Activated CD8-positive, alpha-beta T cell treated with anti-CD3 and anti-CD28 coated beads for 36 hours (primary cell): ENCODE measurements around the gene MFSD6. TPM values are rescaled to one million over a fixed set of nuclear protein-coding genes. Genes with fewer than 3 reads are reported as not detected.

ENCODE experiments used
- ATAC-seq: fragments of 200-7000 bp; cut with Tn5 transposase; one replicate; pipeline ENCODE4 v1.10.0; 2021; ENCODE audit warnings: mild to moderate bottlenecking, moderate library complexity
- CTCF ChIA-PET: fragments of 350-600 bp; sonication (Branson Sonifier 250); formaldehyde crosslinking; loops from one replicate; lab custom pipeline; 2021; ENCODE audit warnings: antibody characterized with exemption; lab: Charles Lee
- POLR2A ChIA-PET: fragments of 350-600 bp; sonication (Branson Sonifier 250); formaldehyde crosslinking; loops from one replicate; lab custom pipeline; 2021; ENCODE audit warnings: antibody characterized with exemption; lab: Charles Lee
- DNase-seq: peaks from one replicate; pipeline ENCODE4 v3.0.0-alpha.2; 2020
- H3K27ac Mint-ChIP-seq: one replicate; pipeline ENCODE4 v1.8.0; 2021; ENCODE audit warnings: mild to moderate bottlenecking, mixed read lengths
- H3K27me3 Mint-ChIP-seq: one replicate; pipeline ENCODE4 v1.8.0; 2021; ENCODE audit warnings: mixed read lengths
- H3K36me3 Mint-ChIP-seq: one replicate; pipeline ENCODE4 v1.8.0; 2021; ENCODE audit warnings: low read depth, mixed read lengths
- H3K4me1 Mint-ChIP-seq: one replicate; pipeline ENCODE4 v1.8.0; 2021; ENCODE audit warnings: low read depth, mixed read lengths
- H3K4me3 Mint-ChIP-seq: one replicate; pipeline ENCODE4 v1.8.0; 2021; ENCODE audit warnings: mild to moderate bottlenecking, moderate library complexity, mixed read lengths
- H3K9me3 Mint-ChIP-seq: one replicate; pipeline ENCODE4 v1.8.0; 2021; ENCODE audit warnings: mixed read lengths
- intact Hi-C: fragments of 100-400 bp; cut with micrococcal nuclease; formaldehyde crosslinking; loops from one replicate; pipeline ENCODE4 v1.10.0; 2022
- total RNA-seq, 2 experiments: library from RNA; stranded (reverse); gene quantifications; one replicate each; pipeline ENCODE4 v1.2.3, GENCODE V29; 2021
- TF ChIP-seq, protein P1 (sequence below): fragments of 200-600 bp; IDR thresholded peaks from one replicate; pipeline ENCODE4 v1.8.0; 2022; ENCODE audit warnings: antibody characterized with exemption, mild to moderate bottlenecking

The MFSD6 gene
- total RNA-seq, 2 experiments from 2014 or later = 31.5 to 32.8 TPM

DNA sequence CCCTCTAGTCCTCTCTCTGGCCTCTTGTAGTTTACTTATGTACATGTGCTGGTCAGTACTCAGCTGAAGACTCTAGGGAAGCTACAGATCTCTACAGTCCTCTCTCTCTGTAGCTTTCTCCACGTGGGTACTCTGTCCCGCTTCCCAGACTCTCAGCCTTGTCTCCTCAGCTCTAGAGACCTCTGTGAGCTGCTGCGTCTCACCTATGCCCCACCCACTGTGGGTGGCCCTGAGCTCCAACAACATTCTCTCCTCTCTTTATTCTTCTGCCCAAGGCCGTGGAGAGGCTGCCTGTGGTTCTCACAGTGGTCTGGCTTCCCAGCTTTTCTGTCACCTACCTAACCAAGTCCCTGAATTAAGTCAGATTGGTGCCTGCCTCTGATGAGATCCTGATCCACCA is 33.4 kb downstream of the MFSD6 start:
- intact Hi-C loops = no loop called here
- TF ChIP-seq, protein P1, sequence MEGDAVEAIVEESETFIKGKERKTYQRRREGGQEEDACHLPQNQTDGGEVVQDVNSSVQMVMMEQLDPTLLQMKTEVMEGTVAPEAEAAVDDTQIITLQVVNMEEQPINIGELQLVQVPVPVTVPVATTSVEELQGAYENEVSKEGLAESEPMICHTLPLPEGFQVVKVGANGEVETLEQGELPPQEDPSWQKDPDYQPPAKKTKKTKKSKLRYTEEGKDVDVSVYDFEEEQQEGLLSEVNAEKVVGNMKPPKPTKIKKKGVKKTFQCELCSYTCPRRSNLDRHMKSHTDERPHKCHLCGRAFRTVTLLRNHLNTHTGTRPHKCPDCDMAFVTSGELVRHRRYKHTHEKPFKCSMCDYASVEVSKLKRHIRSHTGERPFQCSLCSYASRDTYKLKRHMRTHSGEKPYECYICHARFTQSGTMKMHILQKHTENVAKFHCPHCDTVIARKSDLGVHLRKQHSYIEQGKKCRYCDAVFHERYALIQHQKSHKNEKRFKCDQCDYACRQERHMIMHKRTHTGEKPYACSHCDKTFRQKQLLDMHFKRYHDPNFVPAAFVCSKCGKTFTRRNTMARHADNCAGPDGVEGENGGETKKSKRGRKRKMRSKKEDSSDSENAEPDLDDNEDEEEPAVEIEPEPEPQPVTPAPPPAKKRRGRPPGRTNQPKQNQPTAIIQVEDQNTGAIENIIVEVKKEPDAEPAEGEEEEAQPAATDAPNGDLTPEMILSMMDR = no peak
- Mint-ChIP-seq H3K27ac (no peak overlapping the region), H3K27me3 (no peaks in the 10 kb centered on the region), H3K36me3 (peaks cover 31% of the 10 kb centered on the region), H3K9me3 (no peaks in the 10 kb centered on the region), H3K4me3 (no peak overlapping the region), H3K4me1 (peaks cover 76% of the 10 kb centered on the region)
- ChIA-PET CTCF (no interaction called here), POLR2A (no interaction called here)
- no peak for ATAC-seq
- no peak for DNase-seq

DNA sequence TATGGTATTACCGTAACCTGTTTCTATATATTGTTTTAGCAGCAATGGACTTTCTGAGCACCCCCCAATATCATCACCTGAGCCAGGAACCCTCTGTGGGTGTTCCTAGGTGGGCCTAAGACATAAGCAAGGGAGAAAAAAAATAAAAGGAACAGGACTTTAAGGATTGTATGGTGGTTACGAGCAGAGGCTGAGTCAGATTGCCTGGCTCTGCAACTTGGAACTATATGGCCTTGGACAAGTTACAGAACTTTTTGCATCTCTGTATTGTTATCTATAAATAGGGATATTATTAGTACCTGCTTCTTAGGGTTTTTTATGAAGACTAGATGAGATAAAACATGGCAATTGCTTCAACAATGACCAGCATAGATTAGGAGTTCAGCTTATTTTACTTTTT is 34.9 kb downstream of the MFSD6 start:
- CTCF ChIA-PET = interaction anchor here (0.7 kb wide), 1 partner anchor 89 kb away, joined by 3 read pairs; no protein-coding TSS in a partner anchor
- POLR2A ChIA-PET = interaction anchor here (0.6 kb wide), 1 partner anchor 225 kb away, joined by 3 read pairs; no protein-coding TSS in a partner anchor
- no peak overlapping the region for H3K27ac Mint-ChIP-seq
- TF ChIP-seq, protein P1 = no peak
- DNase-seq (no peak), ATAC-seq (no peak)
- no peaks in the 10 kb centered on the region for H3K9me3 Mint-ChIP-seq
- H3K27me3 Mint-ChIP-seq = no peaks in the 10 kb centered on the region
- peaks cover 76% of the 10 kb centered on the region for H3K4me1 Mint-ChIP-seq
- peaks cover 20% of the 10 kb centered on the region for H3K36me3 Mint-ChIP-seq
- H3K4me3 Mint-ChIP-seq = no peak overlapping the region
- intact Hi-C loops = no loop called here

DNA sequence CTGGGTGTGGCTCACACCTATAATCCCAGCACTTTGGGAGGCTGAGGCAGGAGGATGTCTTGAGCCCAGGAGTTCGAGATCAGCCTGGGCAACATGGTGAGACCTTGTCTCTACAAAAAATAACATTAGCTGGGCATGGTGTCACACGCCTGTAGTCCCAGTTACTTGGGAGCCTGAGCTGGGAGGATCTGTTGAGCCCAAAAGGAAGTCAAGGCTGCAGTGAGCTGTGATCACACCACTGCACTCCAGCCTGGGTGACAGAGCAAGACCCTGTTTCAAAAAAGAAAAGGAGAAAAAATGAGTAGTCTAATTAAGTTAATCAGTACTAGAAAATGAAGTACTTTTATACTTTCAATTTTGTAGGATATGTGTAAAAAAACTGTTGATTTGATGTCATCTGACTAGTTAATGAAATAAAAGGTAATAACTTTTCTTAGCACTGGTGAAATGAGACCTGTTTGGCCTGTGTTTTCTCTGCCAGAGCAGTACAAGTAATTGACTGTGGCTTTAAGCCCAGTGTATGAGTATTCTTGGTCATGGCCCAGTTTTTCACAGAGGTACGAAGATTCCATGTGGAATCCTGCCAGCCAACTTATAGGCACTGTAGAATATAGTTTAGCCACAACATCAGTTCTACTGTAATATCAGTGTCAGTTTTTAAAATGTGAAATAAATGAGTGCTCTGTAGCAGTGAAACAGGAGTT is 35.8 kb downstream of the MFSD6 start:
- Mint-ChIP-seq H3K27me3 (no peaks in the 10 kb centered on the region), H3K9me3 (no peaks in the 10 kb centered on the region), H3K4me1 (peaks cover 74% of the 10 kb centered on the region), H3K4me3 (no peak overlapping the region), H3K36me3 (peaks cover 17% of the 10 kb centered on the region), H3K27ac (no peak overlapping the region)
- DNase-seq (no peak), ATAC-seq (no peak)
- TF ChIP-seq, protein P1 = no peak
- intact Hi-C loops = no loop called here
- CTCF ChIA-PET = interaction anchor here (0.9 kb wide), 1 partner anchor 11 kb away, joined by 3 read pairs; no protein-coding TSS in a partner anchor
- POLR2A ChIA-PET = no interaction called here

DNA sequence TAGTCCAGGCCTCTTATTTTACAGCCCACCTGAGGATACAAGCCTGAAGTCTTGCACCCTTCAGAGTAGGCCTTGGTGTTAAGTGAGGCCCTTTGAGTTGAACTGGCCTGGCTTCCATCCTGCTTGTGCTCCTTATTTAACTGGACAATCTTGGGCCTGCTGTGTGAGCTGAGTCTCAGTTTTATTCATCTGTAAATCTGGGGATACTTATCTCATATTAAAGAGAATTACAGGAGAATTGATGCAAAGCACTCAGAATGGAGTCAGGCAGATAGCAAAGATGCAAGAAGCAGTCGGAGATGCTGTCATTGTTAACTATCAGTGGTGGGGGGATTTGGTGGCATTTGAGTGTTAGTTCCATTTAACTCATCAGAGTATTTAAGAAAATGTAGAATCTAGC is 36.8 kb downstream of the MFSD6 start:
- intact Hi-C loops = no loop called here
- ATAC-seq (no peak), DNase-seq (no peak)
- H3K9me3 Mint-ChIP-seq = no peaks in the 10 kb centered on the region
- H3K27ac Mint-ChIP-seq = no peak overlapping the region
- H3K4me1 Mint-ChIP-seq = peaks cover 66% of the 10 kb centered on the region
- peaks cover 17% of the 10 kb centered on the region for H3K36me3 Mint-ChIP-seq
- no peaks in the 10 kb centered on the region for H3K27me3 Mint-ChIP-seq
- TF ChIP-seq, protein P1 = no peak
- H3K4me3 Mint-ChIP-seq = no peak overlapping the region
- POLR2A ChIA-PET = interaction anchor here (0.6 kb wide), 1 partner anchor 182 kb away, joined by 3 read pairs; no protein-coding TSS in a partner anchor
- CTCF ChIA-PET = interaction anchor here (0.9 kb wide), 1 partner anchor 12 kb away, joined by 3 read pairs; no protein-coding TSS in a partner anchor

DNA sequence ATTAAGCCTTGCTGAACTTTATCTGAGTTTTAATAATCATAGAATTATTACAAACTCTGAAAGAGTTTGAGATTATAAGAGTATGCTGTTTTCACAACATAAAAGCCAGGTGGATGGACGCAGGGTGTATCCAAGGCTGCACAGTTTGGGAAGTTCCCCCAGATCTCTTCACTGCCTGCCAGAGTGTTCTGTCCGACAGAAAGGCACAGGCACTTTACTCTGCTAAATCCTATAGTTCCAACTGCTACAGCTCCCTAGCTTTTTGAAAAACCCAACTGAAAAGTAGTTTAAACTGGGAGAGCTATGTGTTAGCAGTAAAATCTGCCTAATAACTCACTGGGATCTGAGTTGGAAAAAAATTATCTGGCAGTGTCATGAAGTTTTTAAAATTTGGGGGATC is 38.0 kb downstream of the MFSD6 start:
- CTCF ChIA-PET = interaction anchor here (0.9 to 1.4 kb wide), 4 partner anchors 9 to 41 kb away, joined by 3 to 4 read pairs (median 3); no protein-coding TSS in a partner anchor
- Mint-ChIP-seq H3K4me3 (no peak overlapping the region), H3K27ac (no peak overlapping the region), H3K36me3 (peaks cover 17% of the 10 kb centered on the region), H3K4me1 (peaks cover 61% of the 10 kb centered on the region), H3K27me3 (no peaks in the 10 kb centered on the region), H3K9me3 (no peaks in the 10 kb centered on the region)
- TF ChIP-seq, protein P1 = no peak
- DNase-seq = no peak
- POLR2A ChIA-PET = interaction anchor here (0.9 to 1.4 kb wide), 2 partner anchors 22 to 88 kb away, joined by 3 to 4 read pairs; partner anchors contain the start of gene NEMP2
- intact Hi-C loops = no loop called here
- ATAC-seq = no peak
